Trophoblast cell (in vitro differentiated cells and primary cell): ENCODE measurements around the gene HOXD10.

ENCODE experiments used
- DNase-seq, 2 donors: peaks; one replicate each; pipeline ENCODE4 v3.0.0-alpha.2; 2016
- H2AFZ ChIP-seq: 2 replicates; pipeline ENCODE4 v1.6.1; 2013; ENCODE audit warnings: low read length, moderate library complexity, mild to moderate bottlenecking; ENCODE audit not compliant: insufficient read depth, poor library complexity
- H2AK5ac ChIP-seq: 2 replicates; pipeline ENCODE4 v1.6.1; 2013; ENCODE audit warnings: mild to moderate bottlenecking, low read length
- H2BK120ac ChIP-seq: 2 replicates; pipeline ENCODE4 v1.6.1; 2013; ENCODE audit warnings: low read length, mild to moderate bottlenecking, moderate library complexity; ENCODE audit not compliant: insufficient read depth, poor library complexity
- H2BK12ac ChIP-seq: 2 replicates; pipeline ENCODE4 v1.6.1; 2013; ENCODE audit warnings: mild to moderate bottlenecking, low read length, moderate library complexity
- H2BK5ac ChIP-seq: 2 replicates; pipeline ENCODE4 v1.6.1; 2013; ENCODE audit warnings: low read length, low read depth, moderate library complexity, mild to moderate bottlenecking; ENCODE audit not compliant: poor library complexity
- H3K14ac ChIP-seq: 2 replicates; pipeline ENCODE4 v1.6.1; 2013; ENCODE audit warnings: mild to moderate bottlenecking, low read length
- H3K18ac ChIP-seq: 2 replicates; pipeline ENCODE4 v1.6.1; 2013; ENCODE audit warnings: mild to moderate bottlenecking, low read length
- H3K23ac ChIP-seq: 2 replicates; pipeline ENCODE4 v1.6.1; 2013; ENCODE audit warnings: low read length
- H3K27ac ChIP-seq: 2 replicates; pipeline ENCODE4 v1.5.1; 2013; ENCODE audit warnings: low read depth, mild to moderate bottlenecking, inconsistent platforms, low read length, moderate library complexity
- H3K27me3 ChIP-seq: 2 replicates; pipeline ENCODE4 v1.6.1; 2013; ENCODE audit warnings: inconsistent platforms, mild to moderate bottlenecking, low read length, moderate library complexity; ENCODE audit not compliant: insufficient read depth
- H3K36me3 ChIP-seq, 2 experiments: 1 replicate in 1 of 2; 2 replicates in 1 of 2; pipeline ENCODE4 v1.6.1; 2013; ENCODE audit warnings: low read length in 2 of 2, mild to moderate bottlenecking in 2 of 2, moderate library complexity in 1 of 2; ENCODE audit not compliant: insufficient read depth in 2 of 2, control insufficient read depth in 1 of 2
- H3K4ac ChIP-seq: 2 replicates; pipeline ENCODE4 v1.6.1; 2013; ENCODE audit warnings: low read depth, mild to moderate bottlenecking, low read length, moderate library complexity
- H3K4me1 ChIP-seq, 2 experiments: 1 replicate in 1 of 2; 2 replicates in 1 of 2; pipeline ENCODE4 v1.6.1; 2013; ENCODE audit warnings: low read length in 2 of 2, mild to moderate bottlenecking in 2 of 2, moderate library complexity in 1 of 2; ENCODE audit not compliant: insufficient read depth in 2 of 2, control insufficient read depth in 1 of 2
- H3K4me2 ChIP-seq: 2 replicates; pipeline ENCODE4 v1.6.1; 2013; ENCODE audit warnings: inconsistent platforms, mild to moderate bottlenecking, low read length, moderate library complexity
- H3K4me3 ChIP-seq: 2 replicates; pipeline ENCODE4 v1.5.1; 2013; ENCODE audit warnings: mild to moderate bottlenecking, low read depth, low read length, inconsistent platforms
- H3K79me1 ChIP-seq: one replicate; pipeline ENCODE4 v1.6.1; 2013; ENCODE audit warnings: low read length
- H3K79me2 ChIP-seq: 2 replicates; pipeline ENCODE4 v1.6.1; 2013; ENCODE audit warnings: low read length, mild to moderate bottlenecking; ENCODE audit not compliant: control insufficient read depth, insufficient read depth, poor library complexity
- H3K9ac ChIP-seq: 2 replicates; pipeline ENCODE4 v1.6.1; 2013; ENCODE audit warnings: mild to moderate bottlenecking, low read length
- H3K9me3 ChIP-seq: 2 replicates; pipeline ENCODE4 v1.6.1; 2013; ENCODE audit warnings: low read depth, mild to moderate bottlenecking, control low read depth, inconsistent platforms, low read length; ENCODE audit not compliant: insufficient read depth
- H4K12ac ChIP-seq: 2 replicates; pipeline ENCODE4 v1.6.1; 2013; ENCODE audit warnings: low read depth, mild to moderate bottlenecking, low read length, moderate library complexity
- H4K8ac ChIP-seq: 2 replicates; pipeline ENCODE4 v1.6.1; 2013; ENCODE audit warnings: low read depth, mild to moderate bottlenecking, low read length, moderate library complexity
- H4K91ac ChIP-seq: one replicate; pipeline ENCODE4 v1.6.1; 2013; ENCODE audit warnings: low read depth, mild to moderate bottlenecking, low read length, moderate library complexity
- WGBS: extraction: QIAGEN DNeasy Blood & Tissue Kit; methylation state at CpG from one replicate; pipeline ENCODE4 v1.1.7; 2013; ENCODE audit warnings: missing lambda C conversion rate; ENCODE audit not compliant: insufficient read length, insufficient coverage; ENCODE audit errors: extremely low coverage; 5-methylcytosine and 5-hydroxymethylcytosine counted together

Gene HOXD10

GRCh38 chr2:176146645-176147044, 30.1 kb downstream of the HOXD10 start:
- no peak overlapping the region for H3K9ac ChIP-seq
- H3K14ac ChIP-seq: no peak overlapping the region
- no peak overlapping the region for H3K18ac ChIP-seq
- H3K4me2 ChIP-seq: no peak overlapping the region
- no peak overlapping the region for H3K4ac ChIP-seq
- H3K23ac ChIP-seq: no peak overlapping the region
- DNase-seq: no peak
- H4K12ac ChIP-seq: no peak overlapping the region
- H3K27me3 ChIP-seq: peaks cover 76% of the 10 kb centered on the region
- no peak overlapping the region for H2BK5ac ChIP-seq
- H4K8ac ChIP-seq: no peak overlapping the region
- no peaks in the 10 kb centered on the region for H3K79me1 ChIP-seq
- no peak overlapping the region for H2BK12ac ChIP-seq
- no peaks in the 10 kb centered on the region for H3K79me2 ChIP-seq
- no peak overlapping the region for H3K27ac ChIP-seq
- peaks cover 11% of the 10 kb centered on the region for H3K9me3 ChIP-seq
- H3K36me3 ChIP-seq: no peaks in the 10 kb centered on the region
- H4K91ac ChIP-seq: no peak overlapping the region
- no peak overlapping the region for H2AK5ac ChIP-seq
- peaks cover 2% of the 10 kb centered on the region in 2 experiments for H3K4me1 ChIP-seq
- no peak overlapping the region for H3K4me3 ChIP-seq
- no peak overlapping the region for H2AFZ ChIP-seq
- no peak overlapping the region for H2BK120ac ChIP-seq

- Histone ChIP-seq H3K9ac (no peak overlapping the region), H2BK5ac (no peak overlapping the region), H4K91ac (no peak overlapping the region), H2BK12ac (no peak overlapping the region), H2AK5ac (no peak overlapping the region), H3K14ac (no peak overlapping the region), H3K9me3 (peaks cover 16% of the 10 kb centered on the region), H2BK120ac (no peak overlapping the region), H3K4me1 (peaks cover 5% of the 10 kb centered on the region in 2 experiments), H3K18ac (no peak overlapping the region), H3K79me1 (no peaks in the 10 kb centered on the region), H3K4me3 (no peak overlapping the region), H3K23ac (no peak overlapping the region), H3K27me3 (peaks cover 79% of the 10 kb centered on the region), H3K27ac (no peak overlapping the region), H3K79me2 (no peaks in the 10 kb centered on the region), H4K8ac (no peak overlapping the region), H3K36me3 (no peaks in the 10 kb centered on the region), H2AFZ (no peak overlapping the region), H3K4me2 (no peak overlapping the region), H4K12ac (no peak overlapping the region), H3K4ac (no peak overlapping the region)
- no CpG with 5 or more reads among the region's 32 CpGs for WGBS
- no peak for DNase-seq
These were observed 30.7 kb downstream of the HOXD10 start for GRCh38 chr2:176147210-176147799.

GRCh38 chr2:176147800-176148496, 31.4 kb downstream of the HOXD10 start:
- peaks cover 84% of the 10 kb centered on the region for H3K27me3 ChIP-seq
- H3K4me3 ChIP-seq: no peak overlapping the region
- no CpG with 5 or more reads among the region's 31 CpGs for WGBS

GRCh38 chr2:176148751-176149421, 32.3 kb downstream of the HOXD10 start:
- H3K18ac ChIP-seq: no peak overlapping the region
- H2BK120ac ChIP-seq: no peak overlapping the region
- no peak overlapping the region for H3K4ac ChIP-seq
- no peak overlapping the region for H4K12ac ChIP-seq
- H3K14ac ChIP-seq: no peak overlapping the region
- H2AK5ac ChIP-seq: no peak overlapping the region
- no peak overlapping the region for H3K4me3 ChIP-seq
- H3K79me2 ChIP-seq: no peaks in the 10 kb centered on the region
- no peak overlapping the region for H3K23ac ChIP-seq
- no peaks in the 10 kb centered on the region for H3K36me3 ChIP-seq
- H4K8ac ChIP-seq: no peak overlapping the region
- H3K9ac ChIP-seq: no peak overlapping the region
- peaks cover 20% of the 10 kb centered on the region for H3K9me3 ChIP-seq
- H3K27ac ChIP-seq: no peak overlapping the region
- WGBS: no CpG with 5 or more reads among the region's 11 CpGs
- H3K27me3 ChIP-seq: peaks cover 86% of the 10 kb centered on the region
- H2BK12ac ChIP-seq: no peak overlapping the region
- no peak overlapping the region for H2AFZ ChIP-seq
- no peak overlapping the region for H2BK5ac ChIP-seq
- peaks cover 5 to 7% of the 10 kb centered on the region in 2 experiments for H3K4me1 ChIP-seq
- no peak for DNase-seq
- no peak overlapping the region for H4K91ac ChIP-seq
- H3K4me2 ChIP-seq: no peak overlapping the region
- H3K79me1 ChIP-seq: no peaks in the 10 kb centered on the region

More at GRCh38 chr2:176147800-176148496, 31.4 kb downstream of the HOXD10 start:
- H3K4me1 ChIP-seq: peaks cover 5 to 7% of the 10 kb centered on the region in 2 experiments
- peaks cover 20% of the 10 kb centered on the region for H3K9me3 ChIP-seq
- no peak overlapping the region for H2BK12ac ChIP-seq
- H3K79me1 ChIP-seq: no peaks in the 10 kb centered on the region
- no peak overlapping the region for H2AFZ ChIP-seq
- H3K79me2 ChIP-seq: no peaks in the 10 kb centered on the region
- no peak overlapping the region for H4K91ac ChIP-seq
- H3K27ac ChIP-seq: no peak overlapping the region
- H2AK5ac ChIP-seq: no peak overlapping the region
- H3K14ac ChIP-seq: no peak overlapping the region
- H4K8ac ChIP-seq: no peak overlapping the region
- H3K4ac ChIP-seq: no peak overlapping the region
- no peak for DNase-seq
- H3K4me2 ChIP-seq: no peak overlapping the region
- no peak overlapping the region for H2BK120ac ChIP-seq
- no peak overlapping the region for H2BK5ac ChIP-seq
- H3K18ac ChIP-seq: no peak overlapping the region
- H3K9ac ChIP-seq: no peak overlapping the region
- no peaks in the 10 kb centered on the region for H3K36me3 ChIP-seq
- no peak overlapping the region for H4K12ac ChIP-seq
- no peak overlapping the region for H3K23ac ChIP-seq
